Urinary bladder (tissue), 4 donors: ENCODE results near the gene ANXA4. TPM values are rescaled to one million over a fixed set of nuclear protein-coding genes. Genes with fewer than 3 reads are reported as not detected.
"Not testable (repeated sequence)": the region's sequence is repeated elsewhere in the genome, so short reads cannot be mapped to it uniquely, and the experiment has no call there.

Experiments used
- DNase-seq: peaks from one replicate; pipeline ENCODE4 v3.0.0-alpha.2; 2015; ENCODE audit errors: extremely low spot score
- H3K27ac ChIP-seq: one replicate; pipeline ENCODE4 v1.5.1; 2013; ENCODE audit warnings: low read depth, mild to moderate bottlenecking, moderate library complexity
- H3K36me3 ChIP-seq: one replicate; pipeline ENCODE4 v1.6.1; 2013; ENCODE audit warnings: mild to moderate bottlenecking, moderate library complexity; ENCODE audit not compliant: insufficient read depth
- H3K4me1 ChIP-seq: one replicate; pipeline ENCODE4 v1.6.1; 2013; ENCODE audit warnings: mild to moderate bottlenecking, moderate library complexity; ENCODE audit not compliant: insufficient read depth
- H3K4me3 ChIP-seq: one replicate; pipeline ENCODE4 v1.5.1; 2013; ENCODE audit warnings: low read depth, low read length
- WGBS: extraction: QIAGEN DNeasy Blood & Tissue Kit; methylation state at CpG from one replicate; pipeline ENCODE4 v1.1.7; 2013; 5-methylcytosine and 5-hydroxymethylcytosine counted together
- polyA plus RNA-seq: library from polyadenylated mRNA; stranded (reverse); fragments of 200-250 nt; gene quantifications from one replicate; pipeline ENCODE4 v1.2.3, GENCODE V29; 2013
- total RNA-seq: library from RNA; depleted of rRNA; stranded (reverse); fragments of >200 nt; gene quantifications from one replicate; pipeline ENCODE4 v1.2.3, GENCODE V29; 2014
- donor health status: healthy with polysubstance abuse.
- donor health status: healthy.

The ANXA4 gene
- total and polyA plus RNA-seq, 2 donors, result 27.1 to 68.0 TPM

DNA sequence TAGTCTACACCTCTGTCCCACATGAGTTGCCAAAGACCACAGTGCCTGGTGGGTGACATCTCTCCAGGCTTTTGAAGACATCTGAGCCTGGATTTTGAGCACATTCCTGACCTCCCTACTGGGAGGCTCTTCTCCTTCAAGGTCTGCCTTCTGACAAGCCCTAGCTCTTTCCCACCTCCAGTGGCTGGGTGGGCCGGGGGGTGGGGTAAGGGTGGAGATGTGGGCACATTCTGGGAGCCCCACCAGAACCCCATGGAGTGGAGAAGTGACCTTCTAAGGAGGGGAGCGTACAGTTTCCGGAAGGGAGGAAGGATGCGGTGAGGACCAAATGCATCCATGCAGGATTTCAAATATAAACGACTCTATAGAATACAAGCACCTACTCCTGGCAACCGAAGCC, 27.9 kb upstream of the ANXA4 start:
- no peak for DNase-seq
- Histone ChIP-seq H3K36me3 (no peaks in the 10 kb centered on the region), H3K4me1 (no peaks in the 10 kb centered on the region), H3K4me3 (no peak overlapping the region), H3K27ac (no peak overlapping the region)
- 93% methylated on average over 6 of the region's 6 CpGs for WGBS

GRCh38 chr2:69714539-69715220, 27.3 kb upstream of the ANXA4 start:
- not testable (repeated sequence) for H3K27ac ChIP-seq, H3K36me3 ChIP-seq, DNase-seq, H3K4me3 ChIP-seq, H3K4me1 ChIP-seq
- WGBS, result 24% methylated on average over 9 of the region's 9 CpGs

GRCh38 chr2:69715964-69716363, 26.0 kb upstream of the ANXA4 start:
- Histone ChIP-seq H3K36me3 (no peaks in the 10 kb centered on the region), H3K4me1 (no peaks in the 10 kb centered on the region), H3K4me3 (no peak overlapping the region), H3K27ac (no peak overlapping the region)
- WGBS, result 85% methylated on average over 1 of the region's 1 CpG
- no peak for DNase-seq

DNA sequence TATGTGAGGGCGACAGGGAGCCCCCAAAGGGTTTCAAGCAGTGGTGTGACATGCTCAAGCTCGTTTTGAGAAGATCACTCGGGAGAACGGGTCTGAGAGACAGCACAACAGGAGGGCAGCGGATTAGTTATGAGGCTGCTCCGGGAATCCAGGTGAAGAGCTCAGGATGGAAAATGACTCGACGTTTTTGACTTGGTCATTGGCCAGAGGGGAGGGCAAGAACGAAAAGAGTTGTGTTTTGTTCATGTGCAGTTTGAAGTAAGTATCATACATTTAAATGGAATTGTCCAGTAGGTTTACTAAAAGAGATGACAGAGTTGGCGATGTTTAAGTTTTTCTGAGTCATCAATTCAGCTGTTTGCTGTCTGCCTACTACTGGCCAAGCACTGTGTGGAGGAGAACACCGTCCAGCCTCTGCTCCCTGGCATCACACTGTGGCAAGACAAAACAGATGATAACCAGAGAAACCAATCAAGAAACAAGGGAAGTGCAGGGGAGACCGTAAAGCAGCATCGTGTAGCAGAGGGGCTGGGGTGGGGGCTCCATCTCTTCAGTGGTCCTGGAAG, 25.3 kb upstream of the ANXA4 start:
- Histone ChIP-seq H3K36me3 (no peaks in the 10 kb centered on the region), H3K4me3 (no peak overlapping the region), H3K4me1 (no peaks in the 10 kb centered on the region), H3K27ac (no peak overlapping the region)
- DNase-seq, result no peak
- WGBS, result 60% methylated on average over 13 of the region's 13 CpGs

GRCh38 chr2:69717186-69717585, 24.7 kb upstream of the ANXA4 start:
- Histone ChIP-seq H3K27ac (no peak overlapping the region), H3K36me3 (no peaks in the 10 kb centered on the region), H3K4me3 (no peak overlapping the region), H3K4me1 (no peaks in the 10 kb centered on the region)
- WGBS, result 83% methylated on average over 2 of the region's 2 CpGs
- DNase-seq, result no peak

GRCh38 chr2:69717861-69718273, 24.1 kb upstream of the ANXA4 start:
- DNase-seq, result no peak
- H3K4me1 ChIP-seq, result no peaks in the 10 kb centered on the region
- no peak overlapping the region for H3K4me3 ChIP-seq
- no peak overlapping the region for H3K27ac ChIP-seq
- WGBS, result 83% methylated on average over 2 of the region's 2 CpGs
- H3K36me3 ChIP-seq, result no peaks in the 10 kb centered on the region

- DNase-seq, result no peak
- Histone ChIP-seq H3K27ac (no peak overlapping the region), H3K4me3 (no peak overlapping the region), H3K36me3 (no peaks in the 10 kb centered on the region), H3K4me1 (no peaks in the 10 kb centered on the region)
- WGBS, result 78% methylated on average over 5 of the region's 5 CpGs
Measured at GRCh38 chr2:69718338-69718965, 23.5 kb upstream of the ANXA4 start.

GRCh38 chr2:69720404-69720803, 21.5 kb upstream of the ANXA4 start:
- no peak for DNase-seq
- no peak overlapping the region for H3K4me3 ChIP-seq
- H3K27ac ChIP-seq, result no peak overlapping the region
- WGBS, result 74% methylated on average over 1 of the region's 1 CpG
- no peaks in the 10 kb centered on the region for H3K36me3 ChIP-seq
- no peaks in the 10 kb centered on the region for H3K4me1 ChIP-seq

DNA sequence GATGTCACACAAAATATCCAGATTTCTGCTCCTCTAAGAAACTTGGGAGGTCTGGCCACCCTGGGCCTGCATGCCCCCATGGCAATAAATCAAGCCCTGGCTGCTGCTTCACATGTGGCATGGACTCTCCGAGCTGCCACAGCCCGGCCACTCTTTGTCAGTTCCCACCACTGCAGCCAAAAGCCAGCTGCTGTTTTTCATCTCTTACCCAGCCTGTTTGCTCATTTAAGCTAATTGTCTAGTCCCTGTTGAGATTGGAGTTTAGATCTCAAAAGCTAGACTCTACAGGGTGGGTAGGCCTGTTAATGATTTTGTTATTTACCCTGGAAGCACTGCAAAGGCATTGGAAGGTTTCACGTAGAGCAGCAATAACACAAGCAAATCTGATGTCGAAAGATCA, 20.9 kb upstream of the ANXA4 start:
- H3K27ac ChIP-seq, result no peak overlapping the region
- no peak overlapping the region for H3K4me3 ChIP-seq
- no peaks in the 10 kb centered on the region for H3K4me1 ChIP-seq
- no peaks in the 10 kb centered on the region for H3K36me3 ChIP-seq
- WGBS, result 79% methylated on average over 4 of the region's 4 CpGs
- DNase-seq, result no peak

DNA sequence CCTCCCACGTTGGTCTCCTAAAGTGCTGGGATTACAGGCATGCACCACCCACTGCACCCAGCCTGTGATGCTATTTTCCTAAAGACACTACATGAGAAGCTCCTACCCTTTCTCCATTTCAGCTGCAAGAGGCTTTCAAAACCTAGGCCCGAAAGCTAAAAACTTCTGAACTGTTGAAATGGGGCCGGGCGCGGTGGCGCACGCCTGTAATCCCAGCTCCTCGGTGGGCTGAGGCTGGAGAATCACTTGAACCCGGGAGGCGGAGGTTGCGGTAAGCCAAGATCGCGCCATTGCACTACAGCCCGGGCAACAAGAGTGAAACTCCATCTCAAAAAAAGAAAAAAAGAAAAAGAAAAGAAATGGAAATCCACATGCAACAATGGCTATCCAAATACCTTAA, 18.1 kb upstream of the ANXA4 start:
- 93% methylated on average over 14 of the region's 14 CpGs for WGBS
- no peak overlapping the region for H3K27ac ChIP-seq
- no peaks in the 10 kb centered on the region for H3K36me3 ChIP-seq
- H3K4me1 ChIP-seq, result no peaks in the 10 kb centered on the region
- no peak for DNase-seq
- no peak overlapping the region for H3K4me3 ChIP-seq

DNA sequence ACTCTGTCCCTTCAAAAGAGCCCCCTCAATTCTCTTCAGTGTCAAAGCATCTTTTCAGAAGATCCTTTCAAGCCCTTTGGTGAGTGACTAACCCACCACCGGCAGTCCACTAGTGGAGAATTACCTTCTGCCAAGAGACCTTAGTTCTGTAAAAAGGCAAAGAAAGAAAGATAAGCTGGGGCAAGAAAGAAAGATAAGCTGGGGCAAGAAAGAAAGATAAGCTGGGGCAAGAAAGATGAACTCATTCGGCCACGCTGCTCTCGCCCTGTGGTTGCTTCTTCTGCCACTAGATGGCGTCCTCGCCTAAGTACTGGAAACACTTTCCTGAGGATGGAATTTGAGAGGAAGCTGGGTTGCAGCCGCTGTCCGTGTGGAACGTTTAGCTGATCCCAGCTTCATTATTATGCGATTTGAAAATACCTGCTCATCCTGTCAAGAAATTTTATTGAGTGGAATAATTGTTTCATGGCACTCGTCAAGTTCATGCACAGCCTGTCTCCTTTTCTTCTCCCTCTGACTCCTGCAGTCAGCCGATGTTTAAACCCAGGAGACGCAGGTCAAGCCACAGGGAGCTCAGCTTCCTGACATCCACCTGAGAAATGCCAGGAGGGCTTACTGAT, 17.3 kb upstream of the ANXA4 start:
- no peak for DNase-seq
- Histone ChIP-seq H3K4me1 (no peaks in the 10 kb centered on the region), H3K36me3 (no peaks in the 10 kb centered on the region), H3K4me3 (no peak overlapping the region), H3K27ac (no peak overlapping the region)
- WGBS, result 4% methylated on average over 13 of the region's 13 CpGs

GRCh38 chr2:69725706-69726360, 16.1 kb upstream of the ANXA4 start:
- no peaks in the 10 kb centered on the region for H3K4me1 ChIP-seq
- DNase-seq, result no peak
- no peaks in the 10 kb centered on the region for H3K36me3 ChIP-seq
- 90% methylated on average over 7 of the region's 7 CpGs for WGBS
- no peak overlapping the region for H3K4me3 ChIP-seq
- H3K27ac ChIP-seq, result no peak overlapping the region

DNA sequence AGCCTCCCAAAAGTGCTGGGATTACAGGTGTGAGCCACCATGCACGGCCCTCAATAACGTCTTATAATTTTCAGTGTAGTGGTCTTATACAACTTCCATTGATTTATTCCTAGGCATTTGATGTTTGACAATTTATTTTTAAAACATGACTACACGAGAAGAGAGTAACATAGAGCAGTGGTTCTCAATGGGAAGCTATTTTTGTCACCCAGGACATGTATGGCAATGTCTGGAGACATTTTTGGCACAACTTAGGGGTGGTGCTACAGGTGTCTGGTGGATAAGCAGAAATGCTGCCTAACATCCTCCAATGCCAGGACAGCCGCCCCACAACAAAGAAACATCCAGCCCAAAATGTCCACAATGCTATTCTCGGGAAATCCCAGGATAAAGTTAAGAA, 12.7 kb upstream of the ANXA4 start:
- WGBS, result 60% methylated on average over 5 of the region's 5 CpGs
- no peak for DNase-seq
- Histone ChIP-seq H3K36me3 (no peaks in the 10 kb centered on the region), H3K27ac (no peak overlapping the region), H3K4me3 (no peak overlapping the region), H3K4me1 (no peaks in the 10 kb centered on the region)

GRCh38 chr2:69729781-69730180, 12.2 kb upstream of the ANXA4 start:
- WGBS, result 64% methylated on average over 5 of the region's 5 CpGs
- no peak for DNase-seq
- no peaks in the 10 kb centered on the region for H3K4me1 ChIP-seq
- no peaks in the 10 kb centered on the region for H3K36me3 ChIP-seq
- H3K27ac ChIP-seq, result no peak overlapping the region
- H3K4me3 ChIP-seq, result no peak overlapping the region
